Measurements from ENCODE around the gene VPS33A.
"Not testable (repeated sequence)": the region's sequence is repeated elsewhere in the genome, so short reads cannot be mapped to it uniquely, and the experiment has no call there.

The VPS33A gene

GRCh38 chr12:122258939-122259338, 7.4 kb downstream of the VPS33A start:
- in situ Hi-C loops (cut with HindIII; ENCODE audit: low sequenced_read_pairs), result not testable (repeated sequence)

GRCh38 chr12:122258462-122258861, 7.8 kb downstream of the VPS33A start:
- in situ Hi-C loops (cut with HindIII; ENCODE audit: low sequenced_read_pairs), result not testable (repeated sequence)

- in situ Hi-C loops (cut with HindIII; ENCODE audit: low sequenced_read_pairs), result no loop called here
Measured at GRCh38 chr12:122250536-122250935, 15.8 kb downstream of the VPS33A start.

- in situ Hi-C loops (cut with HindIII; ENCODE audit: low sequenced_read_pairs), result no loop called here
Measured at GRCh38 chr12:122250047-122250446, 16.2 kb downstream of the VPS33A start.

- in situ Hi-C loops (cut with HindIII; ENCODE audit: low sequenced_read_pairs), result no loop called here
Measured at GRCh38 chr12:122245553-122245952, 20.7 kb downstream of the VPS33A start.

- in situ Hi-C loops (cut with HindIII; ENCODE audit: low sequenced_read_pairs), result no loop called here
Measured at GRCh38 chr12:122244565-122245371, 21.5 kb downstream of the VPS33A start.

GRCh38 chr12:122243965-122244364, 22.3 kb downstream of the VPS33A start:
- in situ Hi-C loops (cut with HindIII; ENCODE audit: low sequenced_read_pairs), result no loop called here

GRCh38 chr12:122238861-122239260, 27.4 kb downstream of the VPS33A start:
- in situ Hi-C loops (cut with HindIII; ENCODE audit: low sequenced_read_pairs), result no loop called here

GRCh38 chr12:122235741-122236140, 30.6 kb downstream of the VPS33A start:
- in situ Hi-C loops (cut with HindIII; ENCODE audit: low sequenced_read_pairs), result no loop called here

- in situ Hi-C loops (cut with HindIII; ENCODE audit: low sequenced_read_pairs), result no loop called here
Measured at GRCh38 chr12:122232691-122233090, 33.6 kb downstream of the VPS33A start.

- in situ Hi-C loops (cut with HindIII; ENCODE audit: low sequenced_read_pairs), result no loop called here
Measured at GRCh38 chr12:122230798-122231197, 35.5 kb downstream of the VPS33A start.

GRCh38 chr12:122228092-122228491, 38.2 kb downstream of the VPS33A start:
- in situ Hi-C loops (cut with HindIII; ENCODE audit: low sequenced_read_pairs), result no loop called here

- in situ Hi-C loops (cut with HindIII; ENCODE audit: low sequenced_read_pairs), result no loop called here
Measured at GRCh38 chr12:122227341-122227740, 39.0 kb downstream of the VPS33A start.

- in situ Hi-C loops (cut with HindIII; ENCODE audit: low sequenced_read_pairs), result no loop called here
Measured at GRCh38 chr12:122226366-122227125, 39.7 kb downstream of the VPS33A start.

GRCh38 chr12:122225683-122226365, 40.5 kb downstream of the VPS33A start, which contains the start of gene DIABLO:
TSS of gene DIABLO (minus strand) at chr12:122226052. CDS start at chr12:122226014, 38 bp downstream.
- in situ Hi-C loops (cut with HindIII; ENCODE audit: low sequenced_read_pairs), result no loop called here

GRCh38 chr12:122216445-122216844, 49.8 kb downstream of the VPS33A start:
- in situ Hi-C loops (cut with HindIII; ENCODE audit: low sequenced_read_pairs), result no loop called here

GRCh38 chr12:122215771-122216170, 50.5 kb downstream of the VPS33A start:
- in situ Hi-C loops (cut with HindIII; ENCODE audit: low sequenced_read_pairs), result no loop called here

GRCh38 chr12:122208073-122208820, 58.0 kb downstream of the VPS33A start:
- in situ Hi-C loops (cut with HindIII; ENCODE audit: low sequenced_read_pairs), result no loop called here

- in situ Hi-C loops (cut with HindIII; ENCODE audit: low sequenced_read_pairs), result no loop called here
Measured at GRCh38 chr12:122207391-122207790, 58.9 kb downstream of the VPS33A start.

GRCh38 chr12:122206976-122207375, 59.3 kb downstream of the VPS33A start:
- in situ Hi-C loops (cut with HindIII; ENCODE audit: low sequenced_read_pairs), result no loop called here
